Central memory CD4-positive, alpha-beta T cell (primary cell): ENCODE measurements around the gene CACNA2D1.

Experiments
- DNase-seq: peaks from one replicate; pipeline ENCODE4 v3.0.0; 2022

CACNA2D1 gene

GRCh38 chr7:82275342-82275741, 168.2 kb downstream of the CACNA2D1 start:
- no peak for DNase-seq

DNA sequence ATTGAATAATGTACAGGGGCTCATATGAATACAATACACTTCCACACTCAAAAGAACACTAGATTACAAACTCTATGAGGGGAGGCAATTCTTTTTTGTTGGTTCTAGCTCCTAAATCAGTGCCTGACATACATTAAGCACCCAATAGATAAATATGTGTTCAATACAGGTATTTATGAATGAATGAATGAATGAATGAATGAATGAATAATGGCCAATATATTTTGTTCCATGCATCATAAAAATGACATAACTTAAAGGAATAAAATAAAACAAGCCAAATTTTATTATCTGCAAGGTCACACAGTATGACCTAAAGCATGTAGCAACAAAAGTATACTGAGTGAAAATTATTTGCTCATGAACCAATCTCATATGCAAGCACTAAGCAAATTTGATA, 168.9 kb downstream of the CACNA2D1 start:
- no peak for DNase-seq

DNA sequence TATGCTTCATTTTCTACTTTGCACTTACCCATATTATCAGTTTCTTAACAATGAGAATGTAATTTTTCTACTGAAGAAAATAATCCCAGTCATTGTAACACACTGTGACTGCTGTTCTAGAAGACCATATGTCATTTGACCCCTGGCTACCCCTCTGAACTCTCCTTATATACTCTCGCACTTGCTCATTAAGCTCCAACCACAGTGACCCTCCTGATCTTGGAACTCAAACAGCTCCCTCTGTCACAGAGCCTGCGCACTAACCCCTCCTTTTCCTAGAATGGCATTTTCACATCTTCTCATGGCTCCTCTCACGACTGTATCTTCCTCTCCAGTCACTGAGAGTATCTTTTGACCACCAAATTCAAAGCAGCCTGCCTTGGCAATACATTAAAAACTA, 169.7 kb downstream of the CACNA2D1 start:
- DNase-seq, result no peak

DNA sequence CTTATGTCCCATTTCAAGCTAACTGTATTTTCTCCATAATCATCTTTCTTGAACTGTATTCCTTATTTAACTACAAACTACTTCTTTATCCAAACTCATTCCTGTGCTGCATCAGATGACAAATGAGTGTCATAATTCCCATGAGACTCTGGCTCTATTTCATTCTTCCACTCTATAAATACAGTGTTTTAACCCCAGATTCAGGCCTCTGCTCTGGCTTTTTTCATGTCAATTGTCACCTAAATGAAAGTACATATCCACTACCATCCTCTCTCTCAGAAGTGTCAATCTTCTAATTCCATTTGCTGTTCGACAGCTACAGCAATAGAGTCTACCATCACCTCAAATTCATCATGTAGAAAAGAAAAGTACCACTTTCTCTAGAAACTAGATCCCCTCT, 172.7 kb downstream of the CACNA2D1 start:
- DNase-seq, result no peak

GRCh38 chr7:82268632-82269031, 174.9 kb downstream of the CACNA2D1 start:
- no peak for DNase-seq

GRCh38 chr7:82266081-82266480, 177.5 kb downstream of the CACNA2D1 start:
- no peak for DNase-seq

DNA sequence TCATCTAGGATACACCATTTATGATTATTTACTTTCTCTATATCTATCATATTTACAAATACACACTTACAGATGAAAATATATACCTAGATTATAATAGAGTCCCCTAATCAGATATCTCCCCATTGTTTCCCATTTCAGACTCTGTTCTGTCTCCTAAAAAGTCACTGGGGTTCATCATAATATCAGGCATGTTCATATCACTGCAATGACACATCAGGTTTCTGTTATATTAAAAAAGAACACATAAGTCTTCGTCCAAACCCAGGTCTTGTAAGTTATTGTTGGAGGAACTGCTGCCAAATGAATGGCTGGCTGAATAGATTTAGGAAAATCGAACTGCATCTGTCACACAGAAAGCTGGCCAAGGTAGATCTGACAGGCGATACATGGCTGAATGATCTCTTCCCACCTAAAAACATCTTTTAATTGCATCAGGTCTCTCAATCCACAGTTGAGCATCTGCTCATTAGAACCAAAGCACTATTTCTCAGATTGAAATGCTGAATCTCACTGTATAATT, 178.7 kb downstream of the CACNA2D1 start:
- DNase-seq, result no peak

DNA sequence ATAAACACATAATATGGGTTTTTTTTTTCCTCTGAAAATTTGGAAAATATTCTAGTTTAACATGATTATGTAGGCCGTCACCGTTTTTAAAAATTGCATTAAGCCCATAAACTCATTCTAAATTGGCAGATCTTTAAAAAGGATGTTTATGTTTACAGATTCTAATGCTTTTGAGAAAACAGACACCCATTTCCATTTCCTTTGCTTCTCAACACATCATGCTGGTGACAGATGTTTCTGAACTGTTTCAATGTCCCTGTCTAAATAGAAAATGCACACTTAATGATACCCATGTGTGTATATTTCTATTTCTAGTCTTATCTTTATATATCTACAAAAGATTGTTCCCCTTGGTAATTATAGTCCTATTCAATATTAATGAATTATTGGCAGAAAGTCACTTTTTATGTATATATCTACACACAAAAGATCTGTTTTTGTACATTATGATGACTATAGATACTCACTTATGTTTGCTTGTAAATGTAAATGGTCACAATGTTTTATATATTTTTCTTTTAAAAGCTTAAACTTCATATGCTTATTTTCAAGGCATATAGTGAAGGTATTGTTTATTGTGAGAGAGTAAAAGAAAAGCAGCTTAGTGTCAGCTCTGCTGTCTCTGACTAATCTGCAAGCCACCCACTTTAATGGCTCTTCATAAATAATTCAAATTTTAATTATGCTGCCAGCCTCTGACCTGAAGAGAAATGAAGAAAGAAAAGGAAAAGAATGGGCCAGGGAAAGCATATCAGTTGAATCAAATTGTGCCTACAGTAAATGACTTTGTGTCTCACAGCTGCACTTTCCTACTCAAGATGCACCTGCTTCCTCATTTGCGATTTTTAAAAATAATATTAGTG, 179.4 kb downstream of the CACNA2D1 start:
- DNase-seq, result no peak

DNA sequence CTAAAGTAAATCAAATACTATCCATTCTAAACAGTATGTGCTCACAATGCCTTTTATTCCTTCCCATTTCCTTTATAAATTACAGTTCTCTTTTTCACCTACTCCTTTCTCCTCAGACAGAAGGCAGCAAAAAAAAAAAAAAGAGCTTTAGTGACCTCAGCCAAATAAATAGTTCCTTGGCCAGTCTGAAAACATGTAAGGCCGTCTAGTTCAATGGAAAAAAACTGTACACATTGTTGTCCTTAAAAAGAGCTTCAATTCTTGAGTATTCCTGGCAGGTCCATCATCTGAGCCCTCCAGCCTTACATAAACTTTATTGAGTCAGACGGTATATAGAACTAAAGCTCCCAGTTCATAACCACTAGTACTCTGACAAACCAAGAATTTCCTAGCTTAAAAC, 185.4 kb downstream of the CACNA2D1 start:
- no peak for DNase-seq

- DNase-seq, result no peak
Observed at GRCh38 chr7:82257118-82257695, 186.4 kb downstream of the CACNA2D1 start.

GRCh38 chr7:82255706-82256105, 187.9 kb downstream of the CACNA2D1 start:
- no peak for DNase-seq

GRCh38 chr7:82250598-82250997, 193.0 kb downstream of the CACNA2D1 start:
- DNase-seq, result no peak

GRCh38 chr7:82249979-82250378, 193.6 kb downstream of the CACNA2D1 start:
- no peak for DNase-seq

DNA sequence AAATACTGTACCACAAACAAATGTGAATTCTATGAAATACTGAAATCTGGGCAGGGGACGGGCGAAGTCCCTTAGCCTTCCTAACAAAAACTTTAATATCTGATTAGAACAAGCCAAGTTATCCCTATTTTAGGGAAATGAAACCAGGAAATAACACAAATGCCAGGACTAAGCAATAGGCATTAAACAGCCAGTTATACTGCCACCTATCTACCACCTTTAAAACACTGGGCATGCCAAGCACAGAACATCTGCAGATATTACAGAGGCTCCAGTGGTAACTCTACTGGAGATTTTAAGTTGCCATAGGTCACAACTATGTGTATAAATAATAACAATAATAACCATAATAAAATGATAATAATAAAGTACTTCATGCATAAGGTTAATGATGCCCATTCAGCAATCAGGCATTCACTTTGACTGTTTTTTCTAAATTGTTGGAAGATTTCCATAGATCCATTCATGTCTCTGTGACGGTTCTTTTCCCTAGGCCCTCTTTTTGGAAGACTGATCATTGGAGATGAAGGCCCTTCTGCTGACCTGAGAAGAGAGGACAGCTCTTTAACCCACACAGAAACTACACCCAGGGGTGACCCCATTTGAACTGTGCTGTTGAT, 195.7 kb downstream of the CACNA2D1 start:
- no peak for DNase-seq

GRCh38 chr7:82244947-82245517, 198.5 kb downstream of the CACNA2D1 start:
- no peak for DNase-seq

DNA sequence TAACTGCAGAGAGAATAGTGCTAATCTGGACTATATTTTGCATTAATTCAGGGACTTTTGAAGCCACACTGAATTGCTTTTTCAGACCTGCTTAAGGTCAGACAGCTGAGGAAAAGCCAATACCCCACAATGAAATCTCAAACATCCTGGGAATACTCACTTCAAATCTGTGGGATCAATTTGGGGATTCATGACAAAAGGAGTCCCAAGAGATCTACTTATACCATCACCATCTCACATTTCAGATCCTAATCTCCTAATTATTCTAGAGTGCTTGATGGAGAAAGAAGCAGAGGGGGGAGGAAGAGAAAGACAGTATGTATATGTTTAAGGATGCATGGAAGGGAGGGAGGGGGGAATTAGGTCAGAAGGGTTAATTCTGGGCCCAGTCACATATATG, 202.2 kb downstream of the CACNA2D1 start:
- no peak for DNase-seq

DNA sequence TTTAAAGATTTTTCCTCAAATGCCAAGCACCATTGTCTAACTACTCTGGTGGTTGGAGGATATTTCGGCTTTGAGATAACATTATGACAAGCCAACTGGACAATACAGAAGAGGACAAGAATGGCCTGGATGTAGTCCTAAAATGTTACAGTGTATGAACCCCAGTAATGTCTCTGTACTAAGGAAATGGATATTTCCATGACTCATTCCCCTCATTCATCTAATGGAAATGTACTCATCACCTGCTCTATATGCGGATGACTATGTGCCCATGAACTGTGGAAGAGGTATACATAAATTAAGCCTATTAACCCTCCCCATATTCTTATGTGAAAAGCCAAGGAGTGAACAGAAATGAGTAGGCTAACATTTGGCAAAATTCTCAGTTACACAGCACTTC, 207.9 kb downstream of the CACNA2D1 start:
- DNase-seq, result no peak

- no peak for DNase-seq
Observed at GRCh38 chr7:82234457-82235049, 209.0 kb downstream of the CACNA2D1 start.

DNA sequence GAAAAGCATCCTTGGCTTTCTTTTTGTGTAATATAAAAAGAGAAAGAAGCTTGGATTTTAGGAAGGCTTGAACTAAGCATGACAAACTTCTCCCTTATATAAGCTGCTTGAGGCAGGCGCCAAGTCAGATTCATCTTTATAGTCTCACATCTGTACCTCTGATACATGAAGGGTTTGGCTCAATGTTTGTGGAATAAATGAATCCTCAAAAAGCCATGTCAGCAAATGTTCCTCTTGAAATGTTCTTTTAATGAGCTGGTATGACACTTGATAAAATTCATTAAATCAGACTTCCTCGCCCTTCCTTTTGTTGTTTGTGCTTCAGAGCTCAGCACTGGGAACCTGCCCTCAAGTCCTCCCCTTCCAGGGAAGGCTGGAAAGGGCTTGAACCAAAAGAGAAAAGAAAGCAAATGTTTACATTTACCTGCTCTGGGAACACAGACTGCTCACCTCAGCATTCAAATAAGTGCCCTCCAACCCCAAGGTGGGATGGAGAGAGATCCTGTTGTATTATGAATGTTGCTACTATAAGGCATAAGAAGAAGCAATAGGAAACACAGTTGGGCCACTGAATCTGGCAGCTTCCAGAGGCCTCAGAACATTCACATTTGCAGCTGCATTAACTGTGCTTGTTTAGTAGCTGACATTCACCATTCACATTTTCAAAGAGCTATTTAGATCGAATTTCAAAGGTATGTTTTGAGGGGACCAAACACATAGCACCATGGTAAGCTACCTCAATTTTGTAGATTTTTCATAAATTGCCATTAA, 212.6 kb downstream of the CACNA2D1 start:
- no peak for DNase-seq

DNA sequence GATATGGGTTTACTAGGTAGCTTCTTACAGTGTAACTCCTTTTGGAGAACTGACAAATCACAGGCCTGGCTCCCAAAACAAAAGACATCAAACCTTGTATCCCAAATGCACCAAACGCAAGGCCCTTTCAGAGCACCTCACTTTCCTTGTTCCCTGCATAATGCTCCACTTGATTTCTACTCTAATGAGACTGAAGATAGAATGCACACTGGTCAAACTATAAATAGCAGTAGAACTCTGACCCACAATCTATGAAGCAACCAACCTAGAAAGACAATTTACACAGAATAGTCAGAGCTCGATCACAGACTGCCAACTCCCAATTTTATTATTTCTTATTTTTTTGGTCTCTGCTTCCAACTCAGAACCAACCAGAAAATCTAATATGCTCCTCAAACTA, 214.4 kb downstream of the CACNA2D1 start:
- DNase-seq, result no peak

GRCh38 chr7:82226191-82226590, 217.4 kb downstream of the CACNA2D1 start:
- no peak for DNase-seq

- DNase-seq, result no peak
Observed at GRCh38 chr7:82224529-82224928, 219.0 kb downstream of the CACNA2D1 start.
